ENCODE measurements around the gene TMEM161A. TPM values are rescaled to one million over a fixed set of nuclear protein-coding genes. Genes with fewer than 3 reads are reported as not detected.

TMEM161A gene
- total RNA-seq, 6 experiments from 2014 or later = 20.2 to 29.4 (median 22.2) TPM

GRCh38 chr19:19145281-19145680 lies 7.0 kb upstream of the TMEM161A start:
- TF ChIP-seq POLR2A (IDR thresholded peaks at IDR 0.05) (no peak), CTCF (IDR thresholded peaks at IDR 0.05) (no peak)
- no peak overlapping the region for H3K27ac ChIP-seq
- no peak for DNase-seq
- WGBS (ENCODE audit: insufficient coverage, low coverage, low lambda C conversion rate, missing lambda C conversion rate) = no CpG with 5 or more reads among the region's 17 CpGs
- no peak for ATAC-seq
- H3K36me3 ChIP-seq = no peaks in the 10 kb centered on the region
- H3K4me1 ChIP-seq = no peaks in the 10 kb centered on the region
- H3K27me3 ChIP-seq = no peaks in the 10 kb centered on the region
- H3K9me3 ChIP-seq = no peaks in the 10 kb centered on the region
- H3K4me3 ChIP-seq = no peak overlapping the region
- intact Hi-C loops (cut with DNase I) = no loop called here

GRCh38 chr19:19142347-19142746 lies 4.1 kb upstream of the TMEM161A start:
- Histone ChIP-seq H3K4me1 (peaks cover 0 to 9% (median 2%) of the 10 kb centered on the region in 4 donors), H3K27me3 (no peaks in the 10 kb centered on the region), H3K4me3 (no peak overlapping the region), H3K36me3 (no peaks in the 10 kb centered on the region), H3K9me3 (no peaks in the 10 kb centered on the region), H3K27ac (no peak overlapping the region)
- intact Hi-C loops (cut with DNase I) = no loop called here
- ATAC-seq (peak in 2 of 4 donors; percentile 2 to 3), DNase-seq (peak in 1 of 3 donors; percentile 54)
- 43% methylated on average over 11 of the region's 12 CpGs for WGBS (ENCODE audit: insufficient coverage, low coverage, low lambda C conversion rate, missing lambda C conversion rate)
- TF ChIP-seq CTCF (IDR thresholded peaks at IDR 0.05) = no peak
- TF ChIP-seq POLR2A (IDR thresholded peaks at IDR 0.05) = no peak

- intact Hi-C loops (cut with DNase I) = no loop called here
These were observed 2.2 kb upstream of the TMEM161A start for GRCh38 chr19:19140476-19140875.

GRCh38 chr19:19139876-19140229 lies 1.6 kb upstream of the TMEM161A start:
- Histone ChIP-seq H3K4me1 (peaks cover 0 to 12% (median 3%) of the 10 kb centered on the region in 4 donors), H3K27ac (no peak overlapping the region), H3K9me3 (no peaks in the 10 kb centered on the region), H3K4me3 (no peak overlapping the region), H3K36me3 (no peaks in the 10 kb centered on the region), H3K27me3 (no peaks in the 10 kb centered on the region)
- intact Hi-C loops (cut with DNase I) = no loop called here
- no peak for TF ChIP-seq POLR2A (IDR thresholded peaks at IDR 0.05)
- TF ChIP-seq CTCF (IDR thresholded peaks at IDR 0.05) = no peak
- DNase-seq = no peak
- 6% methylated on average over 2 of the region's 5 CpGs for WGBS (ENCODE audit: insufficient coverage, low coverage, low lambda C conversion rate, missing lambda C conversion rate)
- ATAC-seq = no peak

More at GRCh38 chr19:19140476-19140875, 2.2 kb upstream of the TMEM161A start:
- Histone ChIP-seq H3K9me3 (no peaks in the 10 kb centered on the region), H3K4me3 (no peak overlapping the region), H3K4me1 (peaks cover 0 to 10% (median 3%) of the 10 kb centered on the region in 4 donors), H3K27me3 (no peaks in the 10 kb centered on the region), H3K27ac (no peak overlapping the region), H3K36me3 (no peaks in the 10 kb centered on the region)
- no peak for TF ChIP-seq CTCF (IDR thresholded peaks at IDR 0.05)
- no peak for TF ChIP-seq POLR2A (IDR thresholded peaks at IDR 0.05)
- no peak for DNase-seq
- ATAC-seq = no peak
- WGBS (ENCODE audit: insufficient coverage, low coverage, low lambda C conversion rate, missing lambda C conversion rate) = 64% methylated on average over 4 of the region's 5 CpGs
